ENCODE results near the gene ING4.

GRCh38 chr12:6697584-6698351 is 34.8 kb upstream of the ING4 start:
- no peak for TF ChIP-seq POLR2AphosphoS5 (IDR thresholded peaks at IDR 0.05; ENCODE audit: insufficient read depth in 1 of 2, low read depth in 1 of 2)
- no peak for TF ChIP-seq CTCF (IDR thresholded peaks at IDR 0.05)
- TF ChIP-seq POLR2A (IDR thresholded peaks at IDR 0.05): no peak
